K562 (cell line): ENCODE measurements around the gene RMI1. TPM values are rescaled to one million over a fixed set of nuclear protein-coding genes. Genes with fewer than 3 reads are reported as not detected.
A peak's percentile ranks its signal among the peaks of the same experiment; 100 is the strongest.

Experiments
- FIP1L1 ChIP-seq: fragments of 200-400 bp; formaldehyde crosslinking; IDR thresholded peaks from 2 replicates; pipeline ENCODE4 v1.6.1; 2018; ENCODE audit warnings: mild to moderate bottlenecking, low read depth, low read length; ENCODE audit not compliant: poor library complexity, severe bottlenecking
- GTF2A2 ChIP-seq: IDR thresholded peaks from 2 replicates; pipeline ENCODE4 v1.6.1; 2016; ENCODE audit warnings: mild to moderate bottlenecking, missing genetic modification characterization, missing compliant biosample characterization
- HNRNPH1 ChIP-seq: fragments of 200-400 bp; formaldehyde crosslinking; optimal IDR thresholded peaks from 2 replicates; pipeline ENCODE3; 2017; ENCODE audit warnings: low read depth, mild to moderate bottlenecking, low read length, moderate library complexity
- PHF21A ChIP-seq: fragments of 450-650 bp; IDR thresholded peaks from 2 replicates; pipeline ENCODE4 v1.6.1; 2017; ENCODE audit warnings: low read depth, borderline replicate concordance
- PRMT5 ChIP-seq: sonication (generic); formaldehyde crosslinking; IDR thresholded peaks from 2 replicates; pipeline ENCODE4 v1.5.0; 2020; ENCODE audit warnings: missing genetic modification reagents
- SRF ChIP-seq, 2 experiments: fragments of 250-450, 450-650 bp in 1 of 2; sonication (Bioruptor Pico) in 1 of 2; sonication (generic) in 1 of 2; formaldehyde crosslinking; IDR thresholded peaks; 2 replicates each; pipeline versions ENCODE4 v1.5.0 to v1.5.1; 2020 to 2022; ENCODE audit warnings: mild to moderate bottlenecking in 1 of 2, missing genetic modification reagents in 1 of 2
- TAF1 ChIP-seq: IDR thresholded peaks from 2 replicates; pipeline ENCODE4 v1.6.1; 2011; ENCODE audit warnings: mild to moderate bottlenecking, low read length, moderate library complexity; ENCODE audit not compliant: insufficient read depth, control insufficient read depth, severe bottlenecking; ENCODE audit errors: extremely low read depth
- ZKSCAN3 ChIP-seq: fragments of 250-450 bp; sonication (Bioruptor Pico); IDR thresholded peaks from 2 replicates; pipeline ENCODE4 v1.4.0; 2020
- ZNF133 ChIP-seq: fragments of 250-450 bp; sonication (Bioruptor Pico); IDR thresholded peaks from 2 replicates; pipeline ENCODE4 v1.4.0; 2020; ENCODE audit warnings: mild to moderate bottlenecking
- ZNF140 ChIP-seq: fragments of 250-450 bp; sonication (Bioruptor Pico); IDR thresholded peaks from 2 replicates; pipeline ENCODE4 v1.8.0; 2021; ENCODE audit warnings: moderate library complexity, mild to moderate bottlenecking, inconsistent platforms
- ZNF175 ChIP-seq: fragments of 200-800 bp; sonication (Bioruptor generic); IDR thresholded peaks from 2 replicates; pipeline ENCODE4 v1.6.1; 2016; ENCODE audit warnings: low read depth, mild to moderate bottlenecking, missing genetic modification characterization, missing compliant biosample characterization
- ZNF212 ChIP-seq: fragments of 450-650 bp; formaldehyde crosslinking; IDR thresholded peaks from 2 replicates; pipeline ENCODE4 v1.4.0; 2020; ENCODE audit warnings: mild to moderate bottlenecking
- ZNF3 ChIP-seq: fragments of 250-450 bp; sonication (Bioruptor Pico); IDR thresholded peaks from 2 replicates; pipeline ENCODE4 v1.5.0; 2021; ENCODE audit warnings: mild to moderate bottlenecking, moderate library complexity
- ZNF384 ChIP-seq: IDR thresholded peaks from 2 replicates; pipeline ENCODE4 v1.6.1; 2012; ENCODE audit warnings: low read depth, low read length, improper control_type of control experiment
- ZNF444 ChIP-seq: fragments of 250-450 bp; sonication (Bioruptor Pico); IDR thresholded peaks from 2 replicates; pipeline ENCODE4 v1.4.0; 2020; ENCODE audit warnings: mild to moderate bottlenecking, moderate library complexity
- ZNF586 ChIP-seq: fragments of 450-650 bp; formaldehyde crosslinking; conservative IDR thresholded peaks from 2 replicates; pipeline ENCODE4 v1.4.0; 2020; ENCODE audit warnings: mild to moderate bottlenecking, moderate library complexity
- polyA plus RNA-seq, 8 experiments: library from polyadenylated mRNA; depleted of rRNA in 4 of 8; stranded (reverse) in 5 of 8; unstranded in 3 of 8; fragments of >200 nt; fragmentation: Nextera tagmentation in 2 of 8; fragmentation: Illumina TruSeq in 1 of 8; extraction: Ambion mirVana in 2 of 8; extraction: Trizol in 1 of 8; gene quantifications; 2 replicates each; pipeline versions ENCODE4 v1.2.1 to v1.2.3, GENCODE V29; 2011 to 2014; ENCODE audit warnings: inconsistent platforms in 1 of 8, missing spikeins in 1 of 8
- total RNA-seq, 7 experiments: library from RNA; depleted of rRNA in 6 of 7; stranded (reverse); fragments of >200 nt in 6 of 7; fragmentation: Illumina TruSeq in 2 of 7; extraction: Trizol in 2 of 7; gene quantifications; 2 replicates each; pipeline versions ENCODE4 v1.2.1 to v1.2.3, GENCODE V29; 2011 to 2021; ENCODE audit warnings: low replicate concordance in 1 of 7
- TF ChIP-seq, protein P1 (sequence below): fragments of 250-450 bp; sonication (Bioruptor Pico); IDR thresholded peaks from 2 replicates; pipeline ENCODE4 v1.8.0; 2022; ENCODE audit warnings: moderate library complexity, mild to moderate bottlenecking, inconsistent platforms
- TF ChIP-seq, protein P2 (sequence below): sonication (generic); formaldehyde crosslinking; IDR thresholded peaks from 2 replicates; pipeline ENCODE4 v1.8.1; 2023; ENCODE audit warnings: mild to moderate bottlenecking, missing genetic modification reagents
- TF ChIP-seq, protein P3 (sequence below): sonication (generic); formaldehyde crosslinking; IDR thresholded peaks from 2 replicates; pipeline ENCODE4 v1.4.0; 2020; ENCODE audit warnings: mild to moderate bottlenecking, missing genetic modification reagents
- TF ChIP-seq, protein P4 (sequence below): fragments of 450-650 bp; formaldehyde crosslinking; IDR thresholded peaks from 2 replicates; pipeline ENCODE4 v1.4.0; 2020; ENCODE audit warnings: mild to moderate bottlenecking
- TF ChIP-seq, protein P5 (sequence below): fragments of 450-650 bp; IDR thresholded peaks from 2 replicates; pipeline ENCODE4 v1.6.1; 2017; ENCODE audit warnings: mild to moderate bottlenecking, moderate library complexity

The RMI1 gene
- total and polyA plus RNA-seq, 9 of the 15 experiments (the other 6 are each of a cell fraction or from before 2014, with no cell fraction given): 3.0 to 17.4 (median 10.6) TPM

DNA sequence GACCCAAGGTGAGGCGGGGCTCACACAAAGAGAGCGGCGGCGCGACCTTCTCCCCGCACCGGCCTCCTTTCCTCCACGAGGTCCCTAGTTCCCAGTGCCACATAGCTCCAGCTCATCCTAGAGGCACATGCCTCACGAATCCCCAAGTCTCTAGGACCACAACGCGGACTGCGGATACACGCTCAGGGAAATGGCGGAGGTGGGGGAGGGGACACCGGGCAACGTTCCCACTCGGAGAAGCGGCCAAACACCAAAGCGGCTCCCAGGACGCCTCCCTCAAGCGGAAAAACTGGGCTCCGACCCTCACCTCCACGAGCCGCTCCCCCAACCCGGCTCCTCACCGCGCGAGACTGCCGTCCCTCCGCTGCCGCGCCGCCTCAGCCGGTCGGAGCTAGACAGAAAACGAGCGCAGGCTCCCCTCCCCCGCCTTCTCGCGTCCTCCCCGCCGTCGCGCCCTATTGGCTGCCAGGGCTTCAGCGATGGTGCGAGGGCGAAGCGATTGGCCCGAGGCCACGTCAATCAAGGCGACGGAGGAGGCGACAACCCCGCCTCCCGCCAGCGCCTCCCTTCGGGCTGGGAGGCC is 702 bp upstream of the RMI1 start, which contains the start of gene HNRNPK (continued):
- TF ChIP-seq, protein P1, sequence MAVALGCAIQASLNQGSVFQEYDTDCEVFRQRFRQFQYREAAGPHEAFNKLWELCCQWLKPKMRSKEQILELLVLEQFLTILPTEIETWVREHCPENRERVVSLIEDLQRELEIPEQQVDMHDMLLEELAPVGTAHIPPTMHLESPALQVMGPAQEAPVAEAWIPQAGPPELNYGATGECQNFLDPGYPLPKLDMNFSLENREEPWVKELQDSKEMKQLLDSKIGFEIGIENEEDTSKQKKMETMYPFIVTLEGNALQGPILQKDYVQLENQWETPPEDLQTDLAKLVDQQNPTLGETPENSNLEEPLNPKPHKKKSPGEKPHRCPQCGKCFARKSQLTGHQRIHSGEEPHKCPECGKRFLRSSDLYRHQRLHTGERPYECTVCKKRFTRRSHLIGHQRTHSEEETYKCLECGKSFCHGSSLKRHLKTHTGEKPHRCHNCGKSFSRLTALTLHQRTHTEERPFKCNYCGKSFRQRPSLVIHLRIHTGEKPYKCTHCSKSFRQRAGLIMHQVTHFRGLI (CRISPR knock-in tag): no peak
- TF ChIP-seq ZNF586 (CRISPR knock-in tag) (no peak), ZNF175 (CRISPR knock-in tag) (no peak), ZNF384 (no peak), ZNF3 (CRISPR knock-in tag) (no peak), PHF21A (no peak), ZNF133 (CRISPR knock-in tag) (no peak), ZNF444 (no peak), SRF (CRISPR knock-in tag; IDR thresholded peaks at IDR 0.05) (no peak), PRMT5 (no peak), HNRNPH1 (no peak), GTF2A2 (no peak), TAF1 (no peak), ZKSCAN3 (CRISPR knock-in tag) (no peak), ZNF212 (no peak), ZNF140 (no peak), FIP1L1 (peak; percentile 17)
- TF ChIP-seq, protein P2, sequence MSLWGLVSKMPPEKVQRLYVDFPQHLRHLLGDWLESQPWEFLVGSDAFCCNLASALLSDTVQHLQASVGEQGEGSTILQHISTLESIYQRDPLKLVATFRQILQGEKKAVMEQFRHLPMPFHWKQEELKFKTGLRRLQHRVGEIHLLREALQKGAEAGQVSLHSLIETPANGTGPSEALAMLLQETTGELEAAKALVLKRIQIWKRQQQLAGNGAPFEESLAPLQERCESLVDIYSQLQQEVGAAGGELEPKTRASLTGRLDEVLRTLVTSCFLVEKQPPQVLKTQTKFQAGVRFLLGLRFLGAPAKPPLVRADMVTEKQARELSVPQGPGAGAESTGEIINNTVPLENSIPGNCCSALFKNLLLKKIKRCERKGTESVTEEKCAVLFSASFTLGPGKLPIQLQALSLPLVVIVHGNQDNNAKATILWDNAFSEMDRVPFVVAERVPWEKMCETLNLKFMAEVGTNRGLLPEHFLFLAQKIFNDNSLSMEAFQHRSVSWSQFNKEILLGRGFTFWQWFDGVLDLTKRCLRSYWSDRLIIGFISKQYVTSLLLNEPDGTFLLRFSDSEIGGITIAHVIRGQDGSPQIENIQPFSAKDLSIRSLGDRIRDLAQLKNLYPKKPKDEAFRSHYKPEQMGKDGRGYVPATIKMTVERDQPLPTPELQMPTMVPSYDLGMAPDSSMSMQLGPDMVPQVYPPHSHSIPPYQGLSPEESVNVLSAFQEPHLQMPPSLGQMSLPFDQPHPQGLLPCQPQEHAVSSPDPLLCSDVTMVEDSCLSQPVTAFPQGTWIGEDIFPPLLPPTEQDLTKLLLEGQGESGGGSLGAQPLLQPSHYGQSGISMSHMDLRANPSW (CRISPR knock-in tag): no peak
- TF ChIP-seq, protein P3, sequence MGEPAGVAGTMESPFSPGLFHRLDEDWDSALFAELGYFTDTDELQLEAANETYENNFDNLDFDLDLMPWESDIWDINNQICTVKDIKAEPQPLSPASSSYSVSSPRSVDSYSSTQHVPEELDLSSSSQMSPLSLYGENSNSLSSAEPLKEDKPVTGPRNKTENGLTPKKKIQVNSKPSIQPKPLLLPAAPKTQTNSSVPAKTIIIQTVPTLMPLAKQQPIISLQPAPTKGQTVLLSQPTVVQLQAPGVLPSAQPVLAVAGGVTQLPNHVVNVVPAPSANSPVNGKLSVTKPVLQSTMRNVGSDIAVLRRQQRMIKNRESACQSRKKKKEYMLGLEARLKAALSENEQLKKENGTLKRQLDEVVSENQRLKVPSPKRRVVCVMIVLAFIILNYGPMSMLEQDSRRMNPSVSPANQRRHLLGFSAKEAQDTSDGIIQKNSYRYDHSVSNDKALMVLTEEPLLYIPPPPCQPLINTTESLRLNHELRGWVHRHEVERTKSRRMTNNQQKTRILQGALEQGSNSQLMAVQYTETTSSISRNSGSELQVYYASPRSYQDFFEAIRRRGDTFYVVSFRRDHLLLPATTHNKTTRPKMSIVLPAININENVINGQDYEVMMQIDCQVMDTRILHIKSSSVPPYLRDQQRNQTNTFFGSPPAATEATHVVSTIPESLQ: 0 out of 2 replicates have a peak, but pooled peaks have one; percentile 15
- TF ChIP-seq, protein P4, sequence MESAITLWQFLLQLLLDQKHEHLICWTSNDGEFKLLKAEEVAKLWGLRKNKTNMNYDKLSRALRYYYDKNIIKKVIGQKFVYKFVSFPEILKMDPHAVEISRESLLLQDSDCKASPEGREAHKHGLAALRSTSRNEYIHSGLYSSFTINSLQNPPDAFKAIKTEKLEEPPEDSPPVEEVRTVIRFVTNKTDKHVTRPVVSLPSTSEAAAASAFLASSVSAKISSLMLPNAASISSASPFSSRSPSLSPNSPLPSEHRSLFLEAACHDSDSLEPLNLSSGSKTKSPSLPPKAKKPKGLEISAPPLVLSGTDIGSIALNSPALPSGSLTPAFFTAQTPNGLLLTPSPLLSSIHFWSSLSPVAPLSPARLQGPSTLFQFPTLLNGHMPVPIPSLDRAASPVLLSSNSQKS (CRISPR knock-in tag): no peak
- TF ChIP-seq, protein P5, sequence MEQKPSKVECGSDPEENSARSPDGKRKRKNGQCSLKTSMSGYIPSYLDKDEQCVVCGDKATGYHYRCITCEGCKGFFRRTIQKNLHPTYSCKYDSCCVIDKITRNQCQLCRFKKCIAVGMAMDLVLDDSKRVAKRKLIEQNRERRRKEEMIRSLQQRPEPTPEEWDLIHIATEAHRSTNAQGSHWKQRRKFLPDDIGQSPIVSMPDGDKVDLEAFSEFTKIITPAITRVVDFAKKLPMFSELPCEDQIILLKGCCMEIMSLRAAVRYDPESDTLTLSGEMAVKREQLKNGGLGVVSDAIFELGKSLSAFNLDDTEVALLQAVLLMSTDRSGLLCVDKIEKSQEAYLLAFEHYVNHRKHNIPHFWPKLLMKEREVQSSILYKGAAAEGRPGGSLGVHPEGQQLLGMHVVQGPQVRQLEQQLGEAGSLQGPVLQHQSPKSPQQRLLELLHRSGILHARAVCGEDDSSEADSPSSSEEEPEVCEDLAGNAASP: no peak
